ENCODE measurements around the gene ACOX2.
A peak's percentile ranks its signal among the peaks of the same experiment; 100 is the strongest.

Gene ACOX2

DNA sequence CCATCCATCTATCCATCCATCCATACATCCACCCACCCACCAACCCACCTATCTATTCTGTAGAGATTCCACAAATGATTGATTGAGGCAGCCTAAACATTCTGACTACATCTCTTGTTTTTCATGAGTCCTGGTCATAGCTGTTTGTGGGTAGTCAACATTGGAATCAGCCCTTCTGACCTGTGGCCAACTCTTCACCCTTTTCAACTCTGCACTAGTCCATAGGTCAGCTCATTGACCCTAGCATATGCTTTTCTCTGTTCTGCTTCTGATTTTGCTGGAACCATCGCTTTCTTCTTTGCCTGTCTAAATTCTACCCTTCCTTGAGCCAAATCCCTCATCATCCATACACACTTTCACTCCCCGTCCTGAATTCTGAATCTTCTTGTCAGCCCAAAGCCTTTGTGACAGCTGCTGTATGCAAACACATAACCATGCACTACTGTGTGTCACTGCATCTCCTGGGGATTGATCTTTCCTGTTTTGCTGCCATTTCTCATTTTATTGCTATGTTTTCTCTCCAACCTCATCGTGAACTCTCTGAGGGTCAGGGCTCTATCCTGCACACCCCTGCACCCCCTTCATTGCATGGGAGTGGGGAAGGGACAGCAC lies 61.9 kb downstream of the ACOX2 start:
- no peak for DNase-seq (ENCODE audit: insufficient read length, low spot score)
- no peak for FAIRE-seq

DNA sequence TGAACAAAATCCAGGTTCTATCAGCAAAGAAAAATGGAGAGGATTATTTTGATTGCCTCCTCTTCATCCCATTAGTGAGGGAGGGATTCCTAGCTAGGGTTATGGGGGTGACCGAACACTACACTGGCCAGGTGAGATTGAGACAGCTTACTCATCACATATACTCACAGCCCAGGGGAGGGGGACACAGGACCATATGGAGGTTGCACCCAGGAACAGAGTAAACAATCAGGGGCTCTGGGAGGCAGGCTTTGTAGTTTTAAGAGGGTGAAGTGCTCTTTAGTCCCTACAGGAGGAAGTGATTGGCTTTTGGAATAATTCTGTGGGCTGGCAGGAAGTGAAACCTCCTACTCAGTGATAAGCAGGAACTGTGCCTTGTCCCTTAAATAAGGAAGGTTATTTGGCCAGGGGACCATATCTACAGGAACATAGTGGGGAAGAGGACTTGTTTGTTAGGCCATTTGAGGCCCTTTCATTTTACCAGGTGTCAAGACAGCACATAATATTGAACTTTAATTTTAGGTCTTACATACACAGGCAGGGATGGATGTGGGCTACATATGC lies 62.6 kb downstream of the ACOX2 start:
- DNase-seq (ENCODE audit: insufficient read length, low spot score), result no peak

GRCh38 chr3:58473275-58473674 lies 63.7 kb downstream of the ACOX2 start:
- FAIRE-seq, result no peak
- DNase-seq (ENCODE audit: insufficient read length, low spot score), result no peak

More for the DNA sequence above, 62.6 kb downstream of the ACOX2 start:
- FAIRE-seq, result no peak

DNA sequence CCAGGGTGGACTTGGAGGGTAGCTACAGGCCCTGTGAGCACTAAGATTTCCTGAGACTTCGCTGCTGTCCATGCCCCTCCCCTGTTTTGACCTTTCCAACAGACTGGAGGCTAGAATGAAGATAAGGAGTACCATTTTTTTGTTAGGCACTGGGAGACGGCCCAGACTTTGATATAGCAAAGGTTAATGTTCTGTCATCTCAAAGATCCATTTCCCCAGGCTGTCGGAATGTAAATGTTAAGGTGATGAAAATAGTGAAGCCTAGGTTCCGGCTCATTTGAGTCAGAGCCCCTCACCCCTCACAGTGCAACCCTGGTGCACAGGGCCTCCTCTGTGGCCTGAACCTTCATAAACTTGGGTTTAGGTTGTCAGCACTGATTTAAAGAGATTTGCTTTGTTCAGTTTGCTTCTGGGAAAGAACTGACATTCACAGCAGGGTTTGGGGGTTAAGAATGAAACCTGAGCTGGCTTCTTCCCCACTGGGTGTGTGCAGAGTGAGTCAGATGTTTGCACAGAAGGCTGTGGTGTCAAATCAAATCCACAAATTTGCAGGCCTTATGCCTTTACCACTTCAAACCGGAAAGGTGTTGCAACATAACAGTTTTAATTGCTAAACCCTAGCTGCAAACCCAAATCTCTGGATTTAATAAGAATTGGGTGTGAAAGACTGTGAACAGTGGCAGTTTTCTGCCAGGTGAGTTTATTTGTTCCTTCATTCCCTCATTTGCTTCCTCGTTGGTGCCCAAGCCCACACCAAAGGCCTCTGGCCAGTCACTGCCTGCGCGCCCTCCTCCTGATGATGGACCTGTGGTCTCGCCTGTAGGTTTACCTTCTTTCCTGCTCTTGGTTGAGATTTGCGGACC lies 65.7 kb downstream of the ACOX2 start:
- no peak for DNase-seq (ENCODE audit: insufficient read length, low spot score)
- FAIRE-seq, result no peak

GRCh38 chr3:58470363-58471024 lies 66.5 kb downstream of the ACOX2 start:
- DNase-seq (ENCODE audit: insufficient read length, low spot score) (no peak), FAIRE-seq (no peak)

GRCh38 chr3:58469096-58469495 lies 67.9 kb downstream of the ACOX2 start:
- no peak for DNase-seq (ENCODE audit: insufficient read length, low spot score)
- FAIRE-seq, result no peak

- FAIRE-seq, result no peak
- no peak for DNase-seq (ENCODE audit: insufficient read length, low spot score)
These were observed 70.0 kb downstream of the ACOX2 start for GRCh38 chr3:58466899-58467563.

GRCh38 chr3:58464866-58465265 lies 72.1 kb downstream of the ACOX2 start:
- FAIRE-seq, result no peak

DNA sequence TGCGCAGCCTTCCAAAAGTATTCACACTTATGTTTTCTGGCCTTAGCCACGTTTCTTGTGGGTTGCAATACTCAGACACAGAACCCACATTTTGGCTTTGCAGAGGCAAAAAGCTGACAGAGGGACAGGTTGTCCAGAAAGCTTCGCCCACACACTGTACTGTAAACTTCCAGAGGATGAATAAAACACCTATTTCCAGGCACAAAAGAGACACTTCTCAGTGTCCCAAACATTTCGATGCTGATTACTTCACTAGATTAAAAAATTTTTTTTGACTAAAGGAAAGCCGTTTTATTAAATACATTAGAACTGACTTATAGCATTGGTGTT lies 73.1 kb downstream of the ACOX2 start:
- DNase-seq (ENCODE audit: insufficient read length, low spot score) (no peak), FAIRE-seq (no peak)

More at GRCh38 chr3:58464866-58465265, 72.1 kb downstream of the ACOX2 start:
- no peak for DNase-seq (ENCODE audit: insufficient read length, low spot score)

DNA sequence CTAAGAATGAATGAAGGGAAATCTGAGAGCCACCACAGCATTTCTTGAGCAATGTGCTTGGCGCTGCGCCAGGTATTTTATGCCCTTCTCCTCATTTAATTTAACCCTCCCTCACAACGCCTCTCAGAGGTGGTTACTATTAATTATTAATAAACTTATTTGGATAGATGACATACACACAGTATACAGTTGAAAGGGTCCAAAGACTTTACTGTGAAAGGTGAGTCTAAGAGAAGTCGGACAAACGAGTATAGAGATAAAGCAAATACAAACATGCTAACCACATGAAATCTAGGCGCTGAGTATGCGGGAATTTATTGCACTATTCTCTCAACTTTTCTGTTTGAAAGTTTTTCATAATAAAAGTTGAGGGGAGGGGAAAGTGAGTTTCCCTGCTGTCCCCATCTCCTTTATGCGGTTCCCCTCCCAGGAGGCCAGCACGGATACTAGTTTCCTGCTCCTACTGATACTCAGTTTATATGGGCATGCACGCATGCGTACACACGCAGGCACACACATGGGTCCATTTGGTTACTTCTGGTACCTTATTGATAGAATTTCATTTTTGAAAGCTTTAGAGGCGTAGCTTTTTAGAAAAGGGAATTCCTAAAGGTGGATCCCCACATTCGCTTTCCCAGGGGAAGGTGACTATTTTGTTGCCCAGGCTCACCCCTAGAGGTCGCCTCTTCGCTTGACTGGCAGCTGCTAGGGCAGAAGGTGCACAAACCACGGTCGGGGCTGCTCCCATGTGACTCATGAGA lies 73.6 kb downstream of the ACOX2 start:
- FAIRE-seq, result peak; percentile 83

DNA sequence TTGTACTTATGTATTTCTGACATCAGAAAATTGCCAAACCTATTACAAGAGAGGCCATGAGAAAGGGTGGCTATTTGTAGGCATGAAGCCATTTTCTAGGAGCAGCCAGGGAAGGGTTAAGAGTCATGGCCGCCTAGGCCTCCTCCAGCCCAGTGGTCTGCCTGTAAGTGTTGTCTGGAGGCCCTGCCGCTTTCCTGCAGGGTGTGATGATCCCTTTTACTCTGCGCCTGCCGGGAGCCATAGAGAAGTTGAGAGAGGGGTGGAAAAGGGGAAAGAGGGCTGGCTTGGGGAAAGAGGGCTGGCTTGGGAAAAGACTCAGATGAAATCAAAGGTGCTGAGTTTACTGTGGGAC lies 74.2 kb downstream of the ACOX2 start:
- DNase-seq (ENCODE audit: insufficient read length, low spot score), result no peak
- FAIRE-seq, result no peak

More for the DNA sequence above, 73.6 kb downstream of the ACOX2 start:
- peak; percentile 73 for DNase-seq (ENCODE audit: insufficient read length, low spot score)

DNA sequence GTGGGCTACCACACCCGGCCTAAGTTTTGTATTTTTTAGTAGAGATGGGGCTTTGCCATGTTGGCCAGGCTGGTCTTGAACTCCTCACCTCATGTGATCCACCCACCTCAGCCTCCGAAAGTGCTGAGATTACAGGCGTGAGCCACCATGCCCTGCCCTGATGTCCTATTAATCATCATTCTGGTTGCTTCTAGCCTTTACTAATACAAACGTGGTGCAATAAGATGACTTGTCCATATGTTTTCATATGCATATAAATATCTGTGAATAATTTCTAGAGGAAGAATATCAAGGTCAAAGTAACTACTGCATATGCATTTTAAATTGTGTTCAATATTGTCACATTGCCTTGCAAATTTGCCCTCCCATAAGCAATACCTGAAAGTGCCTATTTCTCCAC lies 77.8 kb downstream of the ACOX2 start:
- FAIRE-seq, result no peak
- DNase-seq (ENCODE audit: insufficient read length, low spot score), result no peak

Measured in GM19239 (cell line).